Measurements from ENCODE around the gene CTSF. TPM values are rescaled to one million over a fixed set of nuclear protein-coding genes. Genes with fewer than 3 reads are reported as not detected.

Gene CTSF
- total and polyA plus RNA-seq, 2 donors (not counting 1 experiment from before 2014, with no cell fraction given): 16.6 to 20.9 TPM

DNA sequence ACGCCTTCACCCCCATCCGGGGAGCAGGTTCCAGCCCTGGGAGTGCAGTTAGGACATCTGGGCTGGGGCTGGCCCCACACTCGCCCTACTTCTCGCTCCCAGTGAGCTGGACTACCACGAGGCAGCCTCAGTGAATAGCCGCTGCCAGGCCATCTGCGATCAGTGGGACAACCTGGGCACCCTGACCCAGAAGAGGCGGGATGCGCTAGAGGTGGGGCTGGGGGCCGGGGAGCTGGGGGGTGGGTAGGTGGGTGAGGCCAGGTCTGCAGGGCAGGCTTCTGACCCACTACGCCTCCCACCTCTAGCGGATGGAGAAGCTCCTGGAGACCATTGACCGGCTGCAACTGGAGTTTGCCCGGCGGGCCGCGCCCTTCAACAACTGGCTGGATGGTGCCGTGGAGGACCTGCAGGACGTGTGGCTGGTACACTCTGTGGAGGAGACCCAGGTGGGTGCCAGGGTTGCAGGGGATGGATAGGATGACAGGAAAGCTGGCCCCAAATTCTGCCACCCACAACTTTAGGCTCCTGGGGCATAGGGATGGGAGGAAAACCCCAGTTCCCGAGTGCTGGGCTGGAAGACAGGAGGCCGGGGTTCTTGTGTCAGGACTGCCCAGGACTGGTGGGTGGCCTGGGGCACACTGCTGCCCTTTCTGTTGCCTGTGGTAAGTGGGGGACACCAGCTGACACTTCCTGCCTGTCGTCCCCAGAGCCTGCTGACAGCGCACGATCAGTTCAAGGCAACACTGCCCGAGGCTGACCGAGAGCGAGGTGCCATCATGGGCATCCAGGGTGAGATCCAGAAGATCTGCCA lies 8.3 kb downstream of the CTSF start:
- Histone ChIP-seq H3K4me1 (ENCODE audit: control insufficient read depth in 2 of 2, insufficient read depth in 2 of 2, low read length in 2 of 2) (peaks cover 5 to 6% of the 10 kb centered on the region in 2 donors), H3K9me3 (ENCODE audit: control extremely low read depth in 1 of 3, control insufficient read depth in 2 of 3, insufficient read depth in 1 of 3, low read length in 2 of 3) (peaks cover 0 to 4% (median 0%) of the 10 kb centered on the region in 3 donors), H4K20me1 (ENCODE audit: control insufficient read depth, insufficient read depth, low read length, poor library complexity, severe bottlenecking) (no peaks in the 10 kb centered on the region), H3K27me3 (replicated peaks in 1 of 4; ENCODE audit: control extremely low read depth in 1 of 4, control insufficient read depth in 3 of 4, insufficient read depth in 4 of 4, low read length in 3 of 4) (peaks cover 0 to 24% (median 0%) of the 10 kb centered on the region in 4 experiments), H3K4me2 (replicated peaks; ENCODE audit: low read depth, low read length, poor library complexity, severe bottlenecking) (no peak overlapping the region), H3K9ac (ENCODE audit: low read length) (no peak overlapping the region), H2AFZ (ENCODE audit: insufficient read depth, low read depth, low read length, poor library complexity, severe bottlenecking) (no peak overlapping the region), H3K4me3 (ENCODE audit: control extremely low read depth in 1 of 5, extremely low read depth in 1 of 5, insufficient read depth in 1 of 5, low read depth in 2 of 5, low read length in 4 of 5) (no peak overlapping the region), H3K27ac (ENCODE audit: low read length in 2 of 2) (no peak overlapping the region), H3K79me2 (ENCODE audit: control insufficient read depth, insufficient read depth, low read length) (no peaks in the 10 kb centered on the region), H3K36me3 (replicated peaks in 1 of 2; ENCODE audit: control extremely low read depth in 1 of 2, control insufficient read depth in 1 of 2, extremely low read depth in 1 of 2, insufficient read depth in 2 of 2, low read length in 1 of 2) (no peaks in the 10 kb centered on the region)
- no peak for TF ChIP-seq EZH2 (IDR thresholded peaks at IDR 0.05; ENCODE audit: borderline replicate concordance, insufficient read depth, low read depth, low read length, poor library complexity, severe bottlenecking)
- TF ChIP-seq, protein P1, sequence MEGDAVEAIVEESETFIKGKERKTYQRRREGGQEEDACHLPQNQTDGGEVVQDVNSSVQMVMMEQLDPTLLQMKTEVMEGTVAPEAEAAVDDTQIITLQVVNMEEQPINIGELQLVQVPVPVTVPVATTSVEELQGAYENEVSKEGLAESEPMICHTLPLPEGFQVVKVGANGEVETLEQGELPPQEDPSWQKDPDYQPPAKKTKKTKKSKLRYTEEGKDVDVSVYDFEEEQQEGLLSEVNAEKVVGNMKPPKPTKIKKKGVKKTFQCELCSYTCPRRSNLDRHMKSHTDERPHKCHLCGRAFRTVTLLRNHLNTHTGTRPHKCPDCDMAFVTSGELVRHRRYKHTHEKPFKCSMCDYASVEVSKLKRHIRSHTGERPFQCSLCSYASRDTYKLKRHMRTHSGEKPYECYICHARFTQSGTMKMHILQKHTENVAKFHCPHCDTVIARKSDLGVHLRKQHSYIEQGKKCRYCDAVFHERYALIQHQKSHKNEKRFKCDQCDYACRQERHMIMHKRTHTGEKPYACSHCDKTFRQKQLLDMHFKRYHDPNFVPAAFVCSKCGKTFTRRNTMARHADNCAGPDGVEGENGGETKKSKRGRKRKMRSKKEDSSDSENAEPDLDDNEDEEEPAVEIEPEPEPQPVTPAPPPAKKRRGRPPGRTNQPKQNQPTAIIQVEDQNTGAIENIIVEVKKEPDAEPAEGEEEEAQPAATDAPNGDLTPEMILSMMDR (IDR thresholded peaks at IDR 0.05): no peak
- ChIA-PET CTCF (interaction anchor here (1.3 to 2.1 kb wide), 2 partner anchors 19 to 118 kb away, joined by 3 to 6 read pairs; partner anchors contain the start of gene RBM4B), POLR2A (interaction anchor here (1.0 kb wide), 2 partner anchors 56 to 80 kb away, joined by 3 read pairs; partner anchors contain the start of genes DPP3 and RBM14)
- no peak for DNase-seq
- intact Hi-C loops (cut with micrococcal nuclease): no loop called here
- Mint-ChIP-seq H3K4me3 (no peak overlapping the region), H3K9me3 (ENCODE audit: insufficient read depth) (no peaks in the 10 kb centered on the region), H3K4me1 (peaks cover 2% of the 10 kb centered on the region), H3K27ac (no peak overlapping the region), H3K27me3 (peaks cover 19% of the 10 kb centered on the region)
- 89% methylated on average over 24 of the region's 27 CpGs for WGBS (ENCODE audit: insufficient coverage)
- ATAC-seq (ENCODE audit: low read depth): no peak
